ENCODE results near the gene TAOK1.

Gene TAOK1

DNA sequence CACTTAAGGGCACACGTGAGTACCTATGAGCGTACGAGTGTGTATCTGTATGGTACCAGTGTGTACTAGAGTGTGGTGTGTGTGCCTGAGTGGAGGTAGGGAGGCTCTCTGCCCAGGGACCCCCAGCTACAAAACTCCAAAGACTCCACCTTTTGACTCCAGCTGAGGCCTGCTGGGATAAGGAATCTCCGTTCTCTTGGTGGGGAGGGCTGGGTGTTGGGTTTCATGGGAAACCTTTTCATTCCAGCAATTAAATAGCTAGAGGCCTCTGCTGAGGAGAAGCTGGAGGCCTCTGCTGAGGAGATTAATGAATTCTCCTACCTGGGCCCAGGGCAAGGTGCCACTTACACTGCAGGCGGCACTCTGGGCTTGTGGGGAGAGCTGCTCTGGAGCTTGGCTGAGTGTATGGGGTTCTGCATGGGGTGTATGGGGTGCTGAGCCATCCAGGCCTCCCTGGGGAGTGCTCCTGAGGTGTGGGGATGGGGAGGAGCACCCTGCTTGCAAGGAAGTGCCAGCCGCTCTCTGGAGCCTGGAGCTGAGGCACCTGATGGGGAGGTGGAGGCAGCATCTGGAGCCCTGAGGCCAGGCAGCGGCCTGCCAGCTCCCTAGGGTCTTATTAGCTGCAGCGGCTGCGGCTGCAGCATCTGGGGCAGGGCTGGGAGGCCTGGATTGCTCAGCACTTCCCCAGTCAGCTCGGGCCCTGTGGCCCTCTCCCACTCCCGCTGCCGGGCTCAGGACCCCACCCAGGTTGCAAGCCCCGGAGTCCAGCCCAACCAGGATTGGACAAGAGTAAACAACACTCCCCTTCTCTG is 207.4 kb downstream of the TAOK1 start:
- peaks cover 0 to 19% (median 17%) of the 10 kb centered on the region in 4 experiments for H3K4me1 ChIP-seq (ENCODE audit: control extremely low read depth in 1 of 4, control insufficient read depth in 4 of 4, insufficient read depth in 4 of 4, low read length in 3 of 4)
- H3K27me3 ChIP-seq (replicated peaks in 2 of 5; ENCODE audit: control insufficient read depth in 4 of 5, insufficient read depth in 5 of 5, low read length in 4 of 5), result peaks cover 0 to 1% (median 0%) of the 10 kb centered on the region in 5 experiments
- ChIA-PET CTCF (interaction anchor here (0.9 to 1.9 kb wide), 8 partner anchors 9 to 31 kb away, joined by 3 to 7 read pairs (median 4); partner anchors contain the start of gene ABHD15), POLR2A (interaction anchor here (1.9 kb wide), 1 partner anchor 14 kb away, joined by 4 read pairs; no protein-coding TSS in a partner anchor)
- no peak overlapping the region for H3K4me3 ChIP-seq (ENCODE audit: control insufficient read depth in 1 of 7, extremely low read depth in 1 of 7, insufficient read depth in 4 of 7, low read depth in 2 of 7, low read length in 6 of 7)
- H3K27ac ChIP-seq (ENCODE audit: insufficient read depth in 1 of 2, low read depth in 1 of 2, low read length in 2 of 2, poor library complexity in 1 of 2, severe bottlenecking in 2 of 2), result no peak overlapping the region
- no peak for DNase-seq
- no peaks in the 10 kb centered on the region for H3K9me3 ChIP-seq (ENCODE audit: control extremely low read depth in 1 of 5, control insufficient read depth in 4 of 5, insufficient read depth in 2 of 5, low read depth in 1 of 5, low read length in 4 of 5)
- 98% methylated on average over 6 of the region's 13 CpGs for WGBS (ENCODE audit: insufficient coverage)
- H3K36me3 ChIP-seq (ENCODE audit: control insufficient read depth in 4 of 4, insufficient read depth in 4 of 4, low read length in 3 of 4), result no peaks in the 10 kb centered on the region
